ENCODE data around the gene TBKBP1. TPM values are rescaled to one million over a fixed set of nuclear protein-coding genes. Genes with fewer than 3 reads are reported as not detected.
A peak's percentile ranks its signal among the peaks of the same experiment; 100 is the strongest.

Gene TBKBP1
- total RNA-seq, 5 donors from 2014 or later (not counting 1 experiment from before 2014, with no cell fraction given) = 4.5 to 20.5 (median 7.2) TPM

DNA sequence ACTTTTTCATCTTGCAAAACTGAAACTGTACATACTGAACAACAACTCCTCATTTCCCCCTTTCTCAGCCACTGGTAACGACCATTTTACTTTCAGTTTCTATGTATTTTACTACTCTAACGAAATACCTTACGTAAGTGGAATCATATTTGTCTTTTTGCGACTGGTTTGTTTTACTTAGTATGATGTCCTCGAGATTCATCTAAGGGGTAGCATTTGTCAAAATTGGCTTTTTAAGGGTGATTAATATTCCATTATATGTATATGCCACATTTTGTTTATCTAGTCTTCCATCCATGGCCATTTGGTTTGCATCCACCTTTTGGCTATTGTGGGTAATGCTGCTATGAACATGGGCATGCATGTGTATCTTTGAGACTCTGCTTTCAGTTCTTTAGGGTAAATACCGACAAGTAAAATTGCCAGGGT, 33.9 kb upstream of the TBKBP1 start:
- 0% methylated on average over 1 of the region's 6 CpGs for WGBS (ENCODE audit: insufficient coverage)
- Mint-ChIP-seq H3K9me3 (no peaks in the 10 kb centered on the region), H3K36me3 (peaks cover 54% of the 10 kb centered on the region), H3K4me3 (peak overlapping the region; percentile 45 to 80 (median 73)), H3K4me1 (peaks cover 38 to 56% (median 55%) of the 10 kb centered on the region in 3 donors), H3K27ac (peak overlapping the region; percentile 88 to 96), H3K27me3 (no peaks in the 10 kb centered on the region)
- Histone ChIP-seq H3K4me1 (ENCODE audit: control insufficient read depth in 1 of 2, extremely low read depth in 1 of 2, insufficient read depth in 2 of 2, low read length in 2 of 2) (peaks cover 11 to 34% of the 10 kb centered on the region in 2 experiments), H3K9me3 (no peaks in the 10 kb centered on the region), H3K4me3 (ENCODE audit: control insufficient read depth in 1 of 2, extremely low read depth in 1 of 2, low read length in 1 of 2) (peak overlapping the region in 1 of 2 donors; percentile 22), H3K27ac (ENCODE audit: low read length) (peak overlapping the region; percentile 75), H3K36me3 (ENCODE audit: control insufficient read depth in 2 of 2, extremely low read depth in 1 of 2, insufficient read depth in 1 of 2, low read length in 1 of 2) (peaks cover 19 to 89% of the 10 kb centered on the region in 2 donors), H3K27me3 (replicated peaks in 1 of 2; ENCODE audit: control insufficient read depth in 2 of 2, extremely low read depth in 1 of 2, insufficient read depth in 2 of 2, low read length in 1 of 2) (no peaks in the 10 kb centered on the region)
- ChIA-PET POLR2A (no interaction called here), CTCF (interaction anchor here in 1 of 2 donors (1.0 kb wide), 1 partner anchor 10 kb away, joined by 3 read pairs; the partner anchor contains the start of gene KPNB1)
- DNase-seq = peak in 9 of 35 experiments; percentile 8 to 70 (median 16)
- peak; percentile 79 to 87 (median 84) for ATAC-seq (replicated peaks in 1 of 4)

- peaks cover 42% of the 10 kb centered on the region for H3K36me3 Mint-ChIP-seq
- DNase-seq (peak; percentile 13 to 84 (median 51)), ATAC-seq (replicated peaks in 1 of 4) (peak; percentile 59 to 71 (median 66))
- ChIA-PET CTCF (interaction anchor here (0.5 to 2.4 kb wide), 13 partner anchors 9 to 126 kb away, joined by 3 to 15 read pairs (median 4); partner anchors contain the start of genes KPNB1 (in 1 of the 2) and TBX21 (in 1 of the 2)), POLR2A (interaction anchor here (0.8 to 2.8 kb wide), 4 partner anchors 10 to 1843 kb away, joined by 3 to 11 read pairs (median 7); partner anchors contain the start of gene KPNB1 (in 2 of the 2))
- H3K27me3 Mint-ChIP-seq = no peaks in the 10 kb centered on the region
- H3K27me3 ChIP-seq (replicated peaks in 1 of 2; ENCODE audit: control insufficient read depth in 2 of 2, extremely low read depth in 1 of 2, insufficient read depth in 2 of 2, low read length in 1 of 2) = no peaks in the 10 kb centered on the region
- 7% methylated on average over 3 of the region's 6 CpGs for WGBS (ENCODE audit: insufficient coverage)
- H3K4me3 Mint-ChIP-seq = peak overlapping the region in 1 of 3 donors; percentile 6
- no peaks in the 10 kb centered on the region for H3K9me3 Mint-ChIP-seq
- H3K4me3 ChIP-seq (ENCODE audit: control insufficient read depth in 1 of 2, extremely low read depth in 1 of 2, low read length in 1 of 2) = no peak overlapping the region
- H3K27ac Mint-ChIP-seq = peak overlapping the region; percentile 80 to 87
- peaks cover 7 to 88% of the 10 kb centered on the region in 2 donors for H3K36me3 ChIP-seq (ENCODE audit: control insufficient read depth in 2 of 2, extremely low read depth in 1 of 2, insufficient read depth in 1 of 2, low read length in 1 of 2)
- peak overlapping the region; percentile 37 for H3K27ac ChIP-seq (ENCODE audit: low read length)
- H3K4me1 Mint-ChIP-seq = peaks cover 19 to 29% (median 24%) of the 10 kb centered on the region in 3 donors
- H3K9me3 ChIP-seq = no peaks in the 10 kb centered on the region
- peaks cover 10 to 20% of the 10 kb centered on the region in 2 experiments for H3K4me1 ChIP-seq (ENCODE audit: control insufficient read depth in 1 of 2, extremely low read depth in 1 of 2, insufficient read depth in 2 of 2, low read length in 2 of 2)
Observed at GRCh38 chr17:47663912-47664623, 29.9 kb upstream of the TBKBP1 start.

DNA sequence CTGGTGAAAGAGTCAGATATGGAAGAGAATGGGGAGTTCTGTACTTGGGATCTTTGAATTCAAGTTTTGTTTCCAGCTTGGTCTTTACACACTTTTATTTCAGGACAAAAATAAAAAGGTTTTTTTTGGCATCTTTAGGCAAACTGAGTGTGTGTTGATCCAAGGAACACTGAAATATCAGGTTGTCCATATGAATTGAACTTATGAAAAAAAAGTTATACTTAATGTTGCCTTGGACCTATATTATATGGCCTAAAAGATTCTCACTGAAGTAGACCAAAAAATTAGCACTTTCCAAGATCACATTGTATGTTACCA, 29.4 kb upstream of the TBKBP1 start:
- peak overlapping the region; percentile 80 to 87 for H3K27ac Mint-ChIP-seq
- H3K27me3 Mint-ChIP-seq = no peaks in the 10 kb centered on the region
- Histone ChIP-seq H3K27me3 (replicated peaks in 1 of 2; ENCODE audit: control insufficient read depth in 2 of 2, extremely low read depth in 1 of 2, insufficient read depth in 2 of 2, low read length in 1 of 2) (no peaks in the 10 kb centered on the region), H3K4me3 (ENCODE audit: control insufficient read depth in 1 of 2, extremely low read depth in 1 of 2, low read length in 1 of 2) (no peak overlapping the region), H3K4me1 (ENCODE audit: control insufficient read depth in 1 of 2, extremely low read depth in 1 of 2, insufficient read depth in 2 of 2, low read length in 2 of 2) (peaks cover 8 to 15% of the 10 kb centered on the region in 2 experiments), H3K27ac (ENCODE audit: low read length) (no peak overlapping the region), H3K36me3 (ENCODE audit: control insufficient read depth in 2 of 2, extremely low read depth in 1 of 2, insufficient read depth in 1 of 2, low read length in 1 of 2) (peaks cover 7 to 89% of the 10 kb centered on the region in 2 donors), H3K9me3 (no peaks in the 10 kb centered on the region)
- H3K36me3 Mint-ChIP-seq = peaks cover 45% of the 10 kb centered on the region
- ChIA-PET CTCF (interaction anchor here (0.5 to 2.4 kb wide), 11 partner anchors 12 to 146 kb away, joined by 3 to 15 read pairs (median 3); partner anchors contain the start of genes KPNB1 (in 2 of the 2) and TBX21 (in 1 of the 2)), POLR2A (interaction anchor here (0.8 to 2.8 kb wide), 3 partner anchors 9 to 1842 kb away, joined by 3 to 11 read pairs (median 4); partner anchors contain the start of gene KPNB1 (in 1 of the 2))
- H3K4me3 Mint-ChIP-seq = no peak overlapping the region
- DNase-seq (no peak), ATAC-seq (replicated peaks in 1 of 4) (no peak)
- H3K9me3 Mint-ChIP-seq = no peaks in the 10 kb centered on the region
- H3K4me1 Mint-ChIP-seq = peaks cover 21 to 28% (median 25%) of the 10 kb centered on the region in 3 donors

DNA sequence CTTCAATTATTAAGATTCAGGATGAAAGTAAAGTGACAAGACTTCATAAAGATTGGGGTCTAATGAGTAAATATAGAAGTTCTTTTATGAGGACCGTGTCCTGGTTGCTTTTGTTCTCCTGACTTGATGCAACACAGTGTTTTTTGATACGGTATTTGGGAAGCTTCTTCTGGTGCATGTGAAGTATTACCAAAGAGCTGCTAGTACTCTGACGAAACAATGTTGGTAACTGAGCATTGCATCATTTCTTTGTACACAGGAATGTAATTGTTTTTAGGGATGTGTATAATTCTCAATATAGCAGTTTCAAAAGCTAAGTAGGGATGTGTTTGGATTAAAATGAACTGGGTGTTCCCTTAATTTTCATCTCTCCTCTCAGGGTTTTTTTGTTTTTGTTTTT, 28.3 kb upstream of the TBKBP1 start:
- H3K4me3 Mint-ChIP-seq = no peak overlapping the region
- peaks cover 24 to 28% (median 28%) of the 10 kb centered on the region in 3 donors for H3K4me1 Mint-ChIP-seq
- no peak overlapping the region for H3K4me3 ChIP-seq (ENCODE audit: control insufficient read depth in 1 of 2, extremely low read depth in 1 of 2, low read length in 1 of 2)
- H3K9me3 Mint-ChIP-seq = no peaks in the 10 kb centered on the region
- peaks cover 7 to 95% of the 10 kb centered on the region in 2 donors for H3K36me3 ChIP-seq (ENCODE audit: control insufficient read depth in 2 of 2, extremely low read depth in 1 of 2, insufficient read depth in 1 of 2, low read length in 1 of 2)
- ChIA-PET CTCF (interaction anchor here (0.6 to 1.6 kb wide), 7 partner anchors 8 to 414 kb away, joined by 3 to 4 read pairs (median 3); partner anchors contain the start of gene KPNB1 (in 1 of the 2)), POLR2A (interaction anchor here in 1 of 2 donors (0.5 to 1.2 kb wide), 2 partner anchors 8 to 28 kb away, joined by 3 to 5 read pairs; no protein-coding TSS in a partner anchor)
- no peaks in the 10 kb centered on the region for H3K27me3 ChIP-seq (replicated peaks in 1 of 2; ENCODE audit: control insufficient read depth in 2 of 2, extremely low read depth in 1 of 2, insufficient read depth in 2 of 2, low read length in 1 of 2)
- H3K27ac Mint-ChIP-seq = peak overlapping the region in 1 of 2 donors; percentile 43
- DNase-seq = no peak
- 100% methylated on average over 2 of the region's 3 CpGs for WGBS (ENCODE audit: insufficient coverage)
- no peaks in the 10 kb centered on the region for H3K9me3 ChIP-seq
- H3K36me3 Mint-ChIP-seq = peaks cover 52% of the 10 kb centered on the region
- peaks cover under 1 to 10% of the 10 kb centered on the region in 2 experiments for H3K4me1 ChIP-seq (ENCODE audit: control insufficient read depth in 1 of 2, extremely low read depth in 1 of 2, insufficient read depth in 2 of 2, low read length in 2 of 2)
- no peaks in the 10 kb centered on the region for H3K27me3 Mint-ChIP-seq
- ATAC-seq (replicated peaks in 1 of 4) = no peak
- no peak overlapping the region for H3K27ac ChIP-seq (ENCODE audit: low read length)

DNA sequence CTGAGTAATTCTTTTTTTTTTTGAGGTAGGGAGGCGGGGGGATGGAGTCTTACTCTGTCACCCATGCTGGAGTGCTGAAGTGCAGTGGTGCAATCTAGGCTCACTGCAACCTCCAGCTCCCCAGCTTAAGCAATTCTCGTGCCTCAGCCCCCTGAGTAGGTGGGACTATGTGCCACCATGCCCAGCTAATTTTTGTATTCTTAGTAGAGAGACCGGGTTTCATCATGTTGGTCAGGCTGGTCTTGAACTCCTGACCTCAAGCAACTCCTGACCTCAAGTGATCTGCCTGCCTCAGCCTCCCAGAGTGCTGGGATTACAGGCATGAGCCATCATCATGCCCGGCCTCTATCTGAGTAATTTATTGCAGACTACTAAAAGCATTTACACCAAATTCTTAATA, 24.9 kb upstream of the TBKBP1 start:
- Mint-ChIP-seq H3K4me1 (peaks cover 16 to 25% (median 20%) of the 10 kb centered on the region in 3 donors), H3K27ac (no peak overlapping the region), H3K4me3 (no peak overlapping the region), H3K27me3 (no peaks in the 10 kb centered on the region), H3K36me3 (peaks cover 55% of the 10 kb centered on the region), H3K9me3 (no peaks in the 10 kb centered on the region)
- peaks cover 7 to 96% of the 10 kb centered on the region in 2 donors for H3K36me3 ChIP-seq (ENCODE audit: control insufficient read depth in 2 of 2, extremely low read depth in 1 of 2, insufficient read depth in 1 of 2, low read length in 1 of 2)
- no peak overlapping the region for H3K27ac ChIP-seq (ENCODE audit: low read length)
- POLR2A ChIA-PET = no interaction called here
- ATAC-seq (replicated peaks in 1 of 4) (no peak), DNase-seq (no peak)
- peaks cover 0 to 1% of the 10 kb centered on the region in 2 experiments for H3K4me1 ChIP-seq (ENCODE audit: control insufficient read depth in 1 of 2, extremely low read depth in 1 of 2, insufficient read depth in 2 of 2, low read length in 2 of 2)
- CTCF ChIA-PET = no interaction called here
- WGBS (ENCODE audit: insufficient coverage) = 100% methylated on average over 2 of the region's 4 CpGs
- H3K27me3 ChIP-seq (replicated peaks in 1 of 2; ENCODE audit: control insufficient read depth in 2 of 2, extremely low read depth in 1 of 2, insufficient read depth in 2 of 2, low read length in 1 of 2) = no peaks in the 10 kb centered on the region
- no peaks in the 10 kb centered on the region for H3K9me3 ChIP-seq
- H3K4me3 ChIP-seq (ENCODE audit: control insufficient read depth in 1 of 2, extremely low read depth in 1 of 2, low read length in 1 of 2) = no peak overlapping the region

DNA sequence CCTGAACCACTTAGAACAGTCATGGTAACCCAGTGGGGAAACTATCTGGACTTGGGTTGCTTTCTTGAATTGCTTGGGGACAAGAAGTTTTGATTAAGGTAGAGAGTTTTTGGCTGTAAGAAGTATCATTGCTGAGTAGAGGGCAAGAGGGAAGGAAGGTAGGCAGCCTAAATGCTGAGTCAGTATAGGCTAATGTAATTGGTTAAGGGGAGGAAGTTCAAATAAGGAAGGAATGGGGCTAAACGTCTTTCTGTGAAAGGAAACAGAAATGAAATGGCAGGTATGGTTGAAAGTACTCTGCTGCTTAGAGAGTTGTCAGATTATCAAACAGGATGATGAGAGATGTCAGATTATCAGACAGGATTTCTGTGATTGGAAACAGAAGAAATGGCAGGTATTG, 23.9 kb upstream of the TBKBP1 start:
- no peak overlapping the region for H3K27ac ChIP-seq (ENCODE audit: low read length)
- H3K9me3 ChIP-seq = no peaks in the 10 kb centered on the region
- H3K27me3 ChIP-seq (replicated peaks in 1 of 2; ENCODE audit: control insufficient read depth in 2 of 2, extremely low read depth in 1 of 2, insufficient read depth in 2 of 2, low read length in 1 of 2) = no peaks in the 10 kb centered on the region
- peaks cover 7 to 96% of the 10 kb centered on the region in 2 donors for H3K36me3 ChIP-seq (ENCODE audit: control insufficient read depth in 2 of 2, extremely low read depth in 1 of 2, insufficient read depth in 1 of 2, low read length in 1 of 2)
- peaks cover 59% of the 10 kb centered on the region for H3K36me3 Mint-ChIP-seq
- H3K4me3 Mint-ChIP-seq = no peak overlapping the region
- no peaks in the 10 kb centered on the region for H3K4me1 ChIP-seq (ENCODE audit: control insufficient read depth in 1 of 2, extremely low read depth in 1 of 2, insufficient read depth in 2 of 2, low read length in 2 of 2)
- peak; percentile 42 to 61 (median 44) for ATAC-seq (replicated peaks in 1 of 4)
- no peak for DNase-seq
- peaks cover 11 to 28% (median 21%) of the 10 kb centered on the region in 3 donors for H3K4me1 Mint-ChIP-seq
- H3K27me3 Mint-ChIP-seq = no peaks in the 10 kb centered on the region
- CTCF ChIA-PET = interaction anchor here in 1 of 2 donors (0.6 kb wide), 1 partner anchor 66 kb away, joined by 3 read pairs; no protein-coding TSS in a partner anchor
- POLR2A ChIA-PET = no interaction called here
- H3K9me3 Mint-ChIP-seq = no peaks in the 10 kb centered on the region
- 0% methylated on average over 1 of the region's 1 CpG for WGBS (ENCODE audit: insufficient coverage)
- H3K4me3 ChIP-seq (ENCODE audit: control insufficient read depth in 1 of 2, extremely low read depth in 1 of 2, low read length in 1 of 2) = no peak overlapping the region
- peak overlapping the region; percentile 62 to 73 for H3K27ac Mint-ChIP-seq

All from T-cell (primary cell).